Panc1 (cell line): ENCODE data around the gene PRKCB. TPM values are rescaled to one million over a fixed set of nuclear protein-coding genes. Genes with fewer than 3 reads are reported as not detected.

Experiments used
- ATAC-seq: fragments of 200-7000 bp; cut with Tn5 transposase; 2 replicates; pipeline ENCODE4 v1.9.1; 2020; ENCODE audit warnings: mild to moderate bottlenecking, moderate library complexity
- BruUV-seq: library from RNA; stranded (reverse); fragments of 400-500 nt; replicated peaks from 2 replicates; lab custom pipeline; 2021; lab: Mats Ljungman, UMichigan
- CTCF ChIA-PET: fragments of 300-600 bp; sonication (Branson Sonifier 250); formaldehyde crosslinking; loops from one replicate; lab custom pipeline; 2022; ENCODE audit warnings: antibody characterized with exemption; lab: Charles Lee
- POLR2A ChIA-PET: fragments of 300-600 bp; sonication (Branson Sonifier 250); formaldehyde crosslinking; loops from one replicate; lab custom pipeline; 2022; ENCODE audit warnings: antibody characterized with exemption; lab: Charles Lee
- DNase-seq: peaks from one replicate; pipeline ENCODE4 v3.0.0-alpha.2; 2010; ENCODE audit warnings: low read depth, low spot score
- H3K27ac ChIP-seq: 2 replicates; pipeline ENCODE4 v1.5.1; 2011; ENCODE audit warnings: mild to moderate bottlenecking, low read length, inconsistent platforms
- H3K27me3 ChIP-seq: fragments of 200-500 bp; sonication (Bioruptor generic); 2 replicates; pipeline ENCODE4 v1.6.0; 2014; ENCODE audit warnings: low read length, inconsistent platforms; ENCODE audit not compliant: control insufficient read depth, insufficient read depth
- H3K36me3 ChIP-seq: fragments of 200-500 bp; sonication (Bioruptor generic); 2 replicates; pipeline ENCODE4 v1.5.1; 2014; ENCODE audit warnings: inconsistent platforms, mild to moderate bottlenecking, low read length, moderate library complexity; ENCODE audit not compliant: control insufficient read depth, insufficient read depth
- H3K4me1 ChIP-seq: 2 replicates; pipeline ENCODE4 v1.5.1; 2011; ENCODE audit warnings: inconsistent platforms, mild to moderate bottlenecking, low read length, moderate library complexity; ENCODE audit not compliant: control insufficient read depth, insufficient read depth
- H3K4me3 ChIP-seq, 2 experiments: 2 replicates each; pipeline ENCODE4 v1.5.1; 2011 to 2012; ENCODE audit warnings: low read depth in 2 of 2, low read length in 2 of 2, mild to moderate bottlenecking in 2 of 2, inconsistent platforms in 1 of 2, moderate library complexity in 1 of 2
- H3K9me3 ChIP-seq: fragments of 200-500 bp; sonication (Bioruptor generic); 2 replicates; pipeline ENCODE4 v1.5.1; 2014; ENCODE audit warnings: low read depth, mild to moderate bottlenecking, inconsistent platforms, low read length, moderate library complexity; ENCODE audit not compliant: control insufficient read depth, insufficient read depth
- CTCF ChIP-seq: fragments of 450-650 bp; IDR thresholded peaks from 2 replicates; pipeline ENCODE4 v1.5.1; 2017; ENCODE audit warnings: mild to moderate bottlenecking
- POLR2AphosphoS5 ChIP-seq: IDR thresholded peaks from 2 replicates; pipeline ENCODE4 v1.6.1; 2012; ENCODE audit warnings: mild to moderate bottlenecking, low read depth, low read length, moderate library complexity
- REST ChIP-seq, 2 experiments: IDR thresholded peaks; 2 replicates each; pipeline ENCODE4 v1.6.1; 2011 to 2012; ENCODE audit warnings: low read depth in 2 of 2, control low read depth in 1 of 2, low read length in 1 of 2, mild to moderate bottlenecking in 1 of 2, moderate library complexity in 1 of 2; ENCODE audit not compliant: insufficient read depth in 1 of 2
- SIN3A ChIP-seq: IDR thresholded peaks from 2 replicates; pipeline ENCODE4 v1.6.1; 2012; ENCODE audit warnings: low read depth, mild to moderate bottlenecking, low read length, moderate library complexity, borderline replicate concordance; ENCODE audit not compliant: insufficient read depth
- TCF7L2 ChIP-seq: IDR thresholded peaks from 2 replicates; pipeline ENCODE4 v1.6.1; 2011; ENCODE audit warnings: mild to moderate bottlenecking, low read depth, low read length, inconsistent platforms
- in situ Hi-C: cut with HindIII; loops from 2 replicates; pipeline ENCODE4 v1.10.0; 2016; ENCODE audit warnings: low sequenced_read_pairs, low pct_unique_long_range_greater_than_20kb
- intact Hi-C: fragments of 100-400 bp; cut with micrococcal nuclease; formaldehyde crosslinking; loops from one replicate; pipeline ENCODE4 v1.10.0; 2022; ENCODE audit not compliant: unreplicated experiment
- total RNA-seq: library from RNA; stranded (reverse); gene quantifications from one replicate; pipeline ENCODE4 v1.2.1, GENCODE V29; 2021; ENCODE audit not compliant: unreplicated experiment

Gene PRKCB
- total RNA-seq, 1 experiment from 2014 or later: 0.41 TPM

- Histone ChIP-seq H3K27me3 (peaks cover 3% of the 10 kb centered on the region; the same call in 1 of the 2 replicates), H3K9me3 (no peaks in the 10 kb centered on the region), H3K36me3 (no peaks in the 10 kb centered on the region), H3K4me3 (no peak overlapping the region), H3K27ac (no peak overlapping the region), H3K4me1 (no peaks in the 10 kb centered on the region)
- intact Hi-C loops: no loop called here
- BruUV-seq: no TSS peak
- TF ChIP-seq SIN3A: no peak
- no peak for TF ChIP-seq POLR2AphosphoS5
- no peak for TF ChIP-seq TCF7L2
- TF ChIP-seq CTCF: no peak
- TF ChIP-seq REST (IDR thresholded peaks at IDR 0.05; ENCODE audit: insufficient read depth in 1 of 2, low read depth in 2 of 2, low read length in 1 of 2): no peak
- POLR2A ChIA-PET: no interaction called here
- DNase-seq (no peak), ATAC-seq (no peak)
- in situ Hi-C loops: no loop called here
- CTCF ChIA-PET: no interaction called here
Measured at GRCh38 chr16:23865853-23866252, 30.1 kb downstream of the PRKCB start.

- ChIA-PET CTCF (no interaction called here), POLR2A (no interaction called here)
- no peak overlapping the region for H3K4me3 ChIP-seq
- H3K4me1 ChIP-seq: no peaks in the 10 kb centered on the region
- no peak for TF ChIP-seq REST (IDR thresholded peaks at IDR 0.05; ENCODE audit: insufficient read depth in 1 of 2, low read depth in 2 of 2, low read length in 1 of 2)
- TF ChIP-seq SIN3A: no peak
- TF ChIP-seq POLR2AphosphoS5: no peak
- no peak for TF ChIP-seq CTCF
- no peak for TF ChIP-seq TCF7L2
- H3K27ac ChIP-seq: no peak overlapping the region
- intact Hi-C loops (no loop called here), in situ Hi-C loops (no loop called here)
- H3K9me3 ChIP-seq: no peaks in the 10 kb centered on the region
- no TSS peak for BruUV-seq
- H3K27me3 ChIP-seq: peaks cover 3% of the 10 kb centered on the region; the same call in 1 of the 2 replicates
- no peaks in the 10 kb centered on the region for H3K36me3 ChIP-seq
- ATAC-seq (no peak), DNase-seq (no peak)
Measured at GRCh38 chr16:23866621-23867020, 30.8 kb downstream of the PRKCB start.
